ENCODE measurements around the gene FAM83C.
"Not testable (repeated sequence)": the region's sequence is repeated elsewhere in the genome, so short reads cannot be mapped to it uniquely, and the experiment has no call there.

The FAM83C gene

GRCh38 chr20:35271904-35272303, 20.3 kb downstream of the FAM83C start:
- peaks cover 12% of the 10 kb centered on the region for H3K36me3 Mint-ChIP-seq (ENCODE audit: insufficient read depth)

DNA sequence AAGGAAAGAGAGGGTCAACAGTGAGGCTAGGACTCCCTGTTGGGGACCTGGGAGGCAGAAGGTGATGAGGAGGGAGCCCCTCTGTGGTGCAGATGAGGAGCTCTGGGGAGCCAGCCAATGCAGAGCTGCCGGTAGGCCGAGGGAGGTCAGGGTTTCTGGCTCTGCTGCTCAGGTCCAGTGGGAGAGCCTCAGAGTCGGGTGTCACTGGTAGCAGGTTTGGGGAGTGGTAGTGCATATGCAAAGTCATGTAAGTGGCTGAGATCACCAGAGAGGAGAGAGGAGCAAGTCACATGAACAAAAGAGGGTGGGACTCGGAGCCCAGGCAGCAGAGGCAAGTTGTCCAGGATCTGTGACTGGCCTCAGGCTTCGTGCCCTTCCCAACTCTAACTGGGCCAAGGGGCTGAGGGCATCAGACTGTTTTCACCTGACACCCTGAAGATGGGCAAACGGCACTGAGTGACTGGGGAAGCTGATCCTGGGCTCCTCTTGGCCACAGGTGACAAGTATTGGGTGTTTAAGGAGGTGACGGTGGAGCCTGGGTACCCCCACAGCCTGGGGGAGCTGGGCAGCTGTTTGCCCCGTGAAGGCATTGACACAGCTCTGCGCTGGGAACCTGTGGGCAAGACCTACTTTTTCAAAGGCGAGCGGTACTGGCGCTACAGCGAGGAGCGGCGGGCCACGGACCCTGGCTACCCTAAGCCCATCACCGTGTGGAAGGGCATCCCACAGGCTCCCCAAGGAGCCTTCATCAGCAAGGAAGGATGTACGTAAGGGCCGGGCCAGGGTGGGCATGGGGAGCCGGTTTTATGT, 20.9 kb downstream of the FAM83C start:
- H3K27ac Mint-ChIP-seq (ENCODE audit: low read depth) = peak overlapping the region; percentile 53

More at GRCh38 chr20:35271904-35272303, 20.3 kb downstream of the FAM83C start:
- no peak overlapping the region for H3K4me3 Mint-ChIP-seq
- H3K27me3 Mint-ChIP-seq = no peaks in the 10 kb centered on the region
- no peak overlapping the region for H3K27ac Mint-ChIP-seq (ENCODE audit: low read depth)
- no peak for ATAC-seq (replicated peaks; ENCODE audit: extremely low read depth, poor library complexity, severe bottlenecking)
- no peaks in the 10 kb centered on the region for H3K9me3 Mint-ChIP-seq
- H3K4me1 Mint-ChIP-seq = peaks cover 39% of the 10 kb centered on the region
- DNase-seq (ENCODE audit: low spot score in 2 of 2) = no peak

DNA sequence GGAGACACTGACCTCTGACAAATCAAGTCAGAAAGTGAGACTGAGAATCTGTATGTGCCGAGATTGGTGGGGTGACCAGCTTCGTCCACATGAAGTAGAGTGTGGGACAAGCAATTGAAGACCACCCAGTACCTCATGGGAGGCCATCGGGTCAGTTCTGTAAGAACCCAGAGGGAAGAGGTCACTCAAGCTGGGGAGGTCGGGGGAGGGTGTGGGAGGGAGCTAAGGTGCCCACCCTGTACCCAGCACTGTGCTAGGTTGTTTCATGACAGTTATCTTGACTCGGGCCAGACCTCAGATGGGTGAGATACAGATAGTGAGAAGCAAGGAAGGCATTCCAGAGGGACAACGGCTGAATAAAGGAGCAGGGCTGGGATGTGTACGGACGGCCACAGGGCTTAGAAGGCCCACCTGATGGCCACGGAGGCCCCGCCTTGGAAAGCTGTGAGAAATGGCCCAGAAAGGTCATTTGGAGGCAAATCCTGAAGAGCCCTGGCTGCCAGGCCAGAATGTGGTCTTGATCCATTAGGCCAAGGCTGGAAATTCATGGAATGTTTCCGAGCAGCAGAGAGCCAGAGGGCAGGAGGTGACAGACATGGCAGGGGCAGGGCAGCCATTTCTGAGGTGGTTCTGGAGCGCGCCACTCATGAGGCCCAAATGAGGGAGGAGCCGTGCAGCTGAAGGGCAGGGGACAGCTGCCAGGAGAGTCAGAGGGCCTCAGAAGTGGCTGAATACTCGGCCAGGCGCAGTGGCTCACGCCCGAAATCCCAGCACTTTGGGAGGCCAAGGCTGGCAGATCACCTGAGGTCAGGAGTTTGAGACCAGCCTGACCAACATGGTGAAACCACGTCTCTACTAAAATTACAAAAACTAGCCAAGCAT, 22.0 kb downstream of the FAM83C start:
- Mint-ChIP-seq H3K27ac (ENCODE audit: low read depth) (peak overlapping the region; percentile 53), H3K27me3 (no peaks in the 10 kb centered on the region), H3K9me3 (no peaks in the 10 kb centered on the region), H3K4me3 (no peak overlapping the region), H3K36me3 (ENCODE audit: insufficient read depth) (peaks cover 11% of the 10 kb centered on the region), H3K4me1 (peaks cover 24% of the 10 kb centered on the region)
- ATAC-seq (replicated peaks; ENCODE audit: extremely low read depth, poor library complexity, severe bottlenecking) (no peak), DNase-seq (ENCODE audit: low spot score in 2 of 2) (no peak)

More for the DNA sequence above, 20.9 kb downstream of the FAM83C start:
- no peaks in the 10 kb centered on the region for H3K9me3 Mint-ChIP-seq
- no peak overlapping the region for H3K4me3 Mint-ChIP-seq
- H3K36me3 Mint-ChIP-seq (ENCODE audit: insufficient read depth) = peaks cover 12% of the 10 kb centered on the region
- DNase-seq (ENCODE audit: low spot score in 2 of 2) = no peak
- H3K27me3 Mint-ChIP-seq = no peaks in the 10 kb centered on the region
- no peak for ATAC-seq (replicated peaks; ENCODE audit: extremely low read depth, poor library complexity, severe bottlenecking)
- peaks cover 33% of the 10 kb centered on the region for H3K4me1 Mint-ChIP-seq

- no peak overlapping the region for H3K27ac Mint-ChIP-seq (ENCODE audit: low read depth)
- H3K9me3 Mint-ChIP-seq = no peaks in the 10 kb centered on the region
- DNase-seq (ENCODE audit: low spot score in 2 of 2) (peak; percentile 27 to 32), ATAC-seq (replicated peaks; ENCODE audit: extremely low read depth, poor library complexity, severe bottlenecking) (peak; percentile 64)
- peaks cover 16% of the 10 kb centered on the region for H3K36me3 Mint-ChIP-seq (ENCODE audit: insufficient read depth)
- H3K27me3 Mint-ChIP-seq = no peaks in the 10 kb centered on the region
- H3K4me1 Mint-ChIP-seq = peaks cover 24% of the 10 kb centered on the region
- no peak overlapping the region for H3K4me3 Mint-ChIP-seq
Measured at GRCh38 chr20:35269055-35269781, 23.0 kb downstream of the FAM83C start.

GRCh38 chr20:35267092-35267491, 25.1 kb downstream of the FAM83C start:
- no peak for DNase-seq (ENCODE audit: low spot score in 2 of 2)
- Mint-ChIP-seq H3K4me3 (no peak overlapping the region), H3K36me3 (ENCODE audit: insufficient read depth) (peaks cover 14% of the 10 kb centered on the region), H3K4me1 (peaks cover 29% of the 10 kb centered on the region), H3K27me3 (no peaks in the 10 kb centered on the region), H3K9me3 (no peaks in the 10 kb centered on the region), H3K27ac (ENCODE audit: low read depth) (peak overlapping the region; percentile 63)
- no peak for ATAC-seq (replicated peaks; ENCODE audit: extremely low read depth, poor library complexity, severe bottlenecking)

- peaks cover 22% of the 10 kb centered on the region for H3K4me1 Mint-ChIP-seq
- no peak overlapping the region for H3K27ac Mint-ChIP-seq (ENCODE audit: low read depth)
- H3K36me3 Mint-ChIP-seq (ENCODE audit: insufficient read depth) = peaks cover 16% of the 10 kb centered on the region
- H3K4me3 Mint-ChIP-seq = no peak overlapping the region
- H3K27me3 Mint-ChIP-seq = no peaks in the 10 kb centered on the region
- ATAC-seq (replicated peaks; ENCODE audit: extremely low read depth, poor library complexity, severe bottlenecking) (no peak), DNase-seq (ENCODE audit: low spot score in 2 of 2) (no peak)
- H3K9me3 Mint-ChIP-seq = no peaks in the 10 kb centered on the region
Measured at GRCh38 chr20:35264755-35265154, 27.5 kb downstream of the FAM83C start.

- ATAC-seq (replicated peaks; ENCODE audit: extremely low read depth, poor library complexity, severe bottlenecking) (no peak), DNase-seq (ENCODE audit: low spot score in 2 of 2) (no peak)
- peaks cover 16% of the 10 kb centered on the region for H3K4me1 Mint-ChIP-seq
- peak overlapping the region; percentile 3 for H3K27ac Mint-ChIP-seq (ENCODE audit: low read depth)
- no peaks in the 10 kb centered on the region for H3K27me3 Mint-ChIP-seq
- no peaks in the 10 kb centered on the region for H3K9me3 Mint-ChIP-seq
- H3K4me3 Mint-ChIP-seq = no peak overlapping the region
- peaks cover 17% of the 10 kb centered on the region for H3K36me3 Mint-ChIP-seq (ENCODE audit: insufficient read depth)
Measured at GRCh38 chr20:35263532-35264341, 28.5 kb downstream of the FAM83C start.

DNA sequence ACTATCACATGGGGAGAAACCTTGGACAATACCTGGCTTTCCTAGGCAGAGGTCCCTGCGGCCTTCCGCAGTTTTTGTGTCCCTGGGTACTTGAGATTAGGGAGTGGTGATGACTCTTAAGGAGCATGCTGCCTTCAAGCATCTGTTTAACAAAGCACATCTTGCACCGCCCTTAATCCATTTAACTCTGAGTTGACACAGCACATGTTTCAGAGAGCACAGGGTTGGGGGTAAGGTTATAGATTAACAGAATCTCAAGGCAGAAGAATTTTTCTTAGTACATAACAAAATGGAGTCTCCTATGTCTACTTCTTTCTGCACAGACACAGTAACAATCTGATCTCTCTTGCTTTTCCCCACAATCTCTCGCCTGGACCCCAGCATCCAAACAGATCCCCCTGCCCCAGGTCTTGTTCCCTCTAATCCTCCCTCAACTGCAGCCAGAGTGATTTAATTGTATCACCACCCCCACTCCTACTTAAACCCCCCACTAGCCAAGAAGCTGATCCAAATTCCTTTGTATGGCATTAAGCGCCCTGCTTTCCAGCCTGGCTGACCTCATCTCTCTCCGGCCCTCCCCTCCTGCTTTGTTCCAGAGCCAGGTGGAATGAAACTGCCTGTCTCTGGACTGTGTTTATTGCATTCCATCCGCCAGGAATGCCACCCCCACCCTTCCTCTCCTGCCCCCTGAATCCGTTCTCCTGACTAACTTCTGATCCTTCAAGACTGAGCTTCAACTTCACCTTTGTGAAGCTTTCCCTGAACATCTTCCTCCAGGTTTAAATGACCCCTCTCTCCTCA, 29.3 kb downstream of the FAM83C start:
- DNase-seq (ENCODE audit: low spot score in 2 of 2); H3K4me3 Mint-ChIP-seq; H3K27me3 Mint-ChIP-seq; H3K9me3 Mint-ChIP-seq; ATAC-seq (replicated peaks; ENCODE audit: extremely low read depth, poor library complexity, severe bottlenecking): not testable (repeated sequence)
- peaks cover 17% of the 10 kb centered on the region for H3K36me3 Mint-ChIP-seq (ENCODE audit: insufficient read depth)
- H3K27ac Mint-ChIP-seq (ENCODE audit: low read depth) = peak overlapping the region; percentile 3
- peaks cover 15% of the 10 kb centered on the region for H3K4me1 Mint-ChIP-seq

- not testable (repeated sequence) for DNase-seq (ENCODE audit: low spot score in 2 of 2); ATAC-seq (replicated peaks; ENCODE audit: extremely low read depth, poor library complexity, severe bottlenecking); H3K4me3 Mint-ChIP-seq; H3K9me3 Mint-ChIP-seq; H3K27me3 Mint-ChIP-seq; H3K27ac Mint-ChIP-seq (ENCODE audit: low read depth)
- H3K4me1 Mint-ChIP-seq = peaks cover 10% of the 10 kb centered on the region
- peaks cover 16% of the 10 kb centered on the region for H3K36me3 Mint-ChIP-seq (ENCODE audit: insufficient read depth)
Measured at GRCh38 chr20:35262321-35262720, 29.9 kb downstream of the FAM83C start.

DNA sequence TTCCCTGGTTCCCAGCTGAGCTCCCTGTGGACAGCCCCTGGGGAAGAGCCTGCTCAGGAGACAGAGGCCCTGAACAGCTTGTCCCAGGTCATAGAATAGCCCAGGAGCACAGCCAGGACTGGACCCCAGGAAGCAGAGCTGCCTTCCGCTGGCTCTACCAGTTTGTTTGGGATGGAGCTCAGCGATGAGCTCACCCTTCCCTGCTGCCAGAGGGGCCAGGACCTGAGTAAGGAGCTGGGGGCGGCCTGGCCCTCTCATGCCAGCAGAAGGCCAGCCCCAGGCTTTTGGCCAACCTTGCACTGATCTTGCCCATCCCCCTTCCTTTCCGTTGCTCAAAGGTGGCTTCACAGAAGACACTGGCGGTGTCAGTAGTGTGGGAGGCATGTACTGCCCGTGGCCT, 31.8 kb downstream of the FAM83C start:
- Mint-ChIP-seq H3K36me3 (ENCODE audit: insufficient read depth) (peaks cover 14% of the 10 kb centered on the region), H3K27me3 (no peaks in the 10 kb centered on the region), H3K27ac (ENCODE audit: low read depth) (no peak overlapping the region), H3K4me3 (no peak overlapping the region), H3K9me3 (no peaks in the 10 kb centered on the region), H3K4me1 (peaks cover 10% of the 10 kb centered on the region)
- DNase-seq (ENCODE audit: low spot score in 2 of 2) (no peak), ATAC-seq (replicated peaks; ENCODE audit: extremely low read depth, poor library complexity, severe bottlenecking) (no peak)

- no peak overlapping the region for H3K4me3 Mint-ChIP-seq
- DNase-seq (ENCODE audit: low spot score in 2 of 2) (no peak), ATAC-seq (replicated peaks; ENCODE audit: extremely low read depth, poor library complexity, severe bottlenecking) (no peak)
- H3K9me3 Mint-ChIP-seq = no peaks in the 10 kb centered on the region
- peaks cover 4% of the 10 kb centered on the region for H3K4me1 Mint-ChIP-seq
- H3K27ac Mint-ChIP-seq (ENCODE audit: low read depth) = no peak overlapping the region
- H3K36me3 Mint-ChIP-seq (ENCODE audit: insufficient read depth) = peaks cover 10% of the 10 kb centered on the region
- no peaks in the 10 kb centered on the region for H3K27me3 Mint-ChIP-seq
Measured at GRCh38 chr20:35257175-35257909, 34.9 kb downstream of the FAM83C start.

Measured in central memory CD8-positive, alpha-beta T cell (primary cell).